MM.1S (cell line): ENCODE results near the gene MAP1LC3B2.

Experiments used
- DNase-seq: peaks from one replicate; pipeline ENCODE4 v3.0.0-alpha.2; 2015
- H2AFZ ChIP-seq: fragments of 300-600 bp; sonication (generic); 2 replicates; pipeline ENCODE4 v1.6.0; 2016; ENCODE audit warnings: antibody characterized with exemption, low read length
- H3F3A ChIP-seq: fragments of 300-600 bp; sonication (generic); 2 replicates; pipeline ENCODE4 v1.6.1; 2016; ENCODE audit warnings: mild to moderate bottlenecking, antibody characterized with exemption, low read length, moderate library complexity, mixed read lengths; ENCODE audit not compliant: insufficient read depth
- H3K27ac ChIP-seq: fragments of 300-600 bp; sonication (generic); 2 replicates; pipeline ENCODE4 v1.5.1; 2016; ENCODE audit warnings: mild to moderate bottlenecking, low read length
- H3K27me3 ChIP-seq: fragments of 300-600 bp; sonication (generic); replicated peaks from 2 replicates; pipeline ENCODE4 v1.6.0; 2016; ENCODE audit warnings: low read length; ENCODE audit not compliant: insufficient read depth
- H3K36me3 ChIP-seq: fragments of 300-600 bp; sonication (generic); replicated peaks from 2 replicates; pipeline ENCODE4 v1.6.1; 2016; ENCODE audit warnings: mild to moderate bottlenecking, low read length, mixed read lengths; ENCODE audit not compliant: insufficient read depth
- H3K4me1 ChIP-seq: fragments of 300-600 bp; sonication (generic); 2 replicates; pipeline ENCODE4 v1.6.1; 2016; ENCODE audit warnings: low read length, mixed read lengths
- H3K4me2 ChIP-seq: fragments of 300-600 bp; sonication (generic); 2 replicates; pipeline ENCODE4 v1.6.0; 2016; ENCODE audit warnings: low read depth, low read length
- H3K4me3 ChIP-seq: fragments of 300-600 bp; sonication (generic); 2 replicates; pipeline ENCODE4 v1.5.1; 2016; ENCODE audit warnings: low read length, mixed read lengths
- H3K79me2 ChIP-seq: fragments of 300-600 bp; sonication (generic); 2 replicates; pipeline ENCODE4 v1.6.1; 2016; ENCODE audit warnings: mixed run types, low read length, mixed read lengths
- H3K9ac ChIP-seq: fragments of 300-600 bp; sonication (generic); 2 replicates; pipeline ENCODE4 v1.6.1; 2016; ENCODE audit warnings: low read length, mixed read lengths
- H3K9me2 ChIP-seq: fragments of 300-600 bp; sonication (generic); replicated peaks from 2 replicates; pipeline ENCODE4 v1.6.1; 2016; ENCODE audit warnings: mild to moderate bottlenecking, low read length, mixed read lengths; ENCODE audit not compliant: insufficient read depth
- H3K9me3 ChIP-seq: fragments of 300-600 bp; sonication (generic); replicated peaks from 2 replicates; pipeline ENCODE4 v1.6.1; 2016; ENCODE audit warnings: mild to moderate bottlenecking, low read length, mixed read lengths; ENCODE audit not compliant: insufficient read depth
- H4K20me1 ChIP-seq: fragments of 300-600 bp; sonication (generic); 2 replicates; pipeline ENCODE4 v1.6.1; 2016; ENCODE audit warnings: mild to moderate bottlenecking, low read length, moderate library complexity, mixed read lengths; ENCODE audit not compliant: insufficient read depth
- EZH2 ChIP-seq: fragments of 300-600 bp; sonication (generic); optimal IDR thresholded peaks from 2 replicates; pipeline ENCODE3; 2017; ENCODE audit warnings: low read depth, mild to moderate bottlenecking, antibody characterized with exemption, low read length, mixed read lengths
- EZH2phosphoT487 ChIP-seq: fragments of 300-600 bp; sonication (generic); IDR thresholded peaks from 2 replicates; pipeline ENCODE4 v1.6.1; 2018; ENCODE audit warnings: antibody characterized with exemption, low read length
- TF ChIP-seq, protein P1 (sequence below): fragments of 300-600 bp; sonication (generic); IDR thresholded peaks from 2 replicates; pipeline ENCODE4 v1.5.1; 2016; ENCODE audit warnings: antibody characterized with exemption, low read length, mixed read lengths

Gene MAP1LC3B2

GRCh38 chr12:116516657-116517056, 42.5 kb upstream of the MAP1LC3B2 start:
- Histone ChIP-seq H2AFZ (no peak overlapping the region), H4K20me1 (no peaks in the 10 kb centered on the region), H3K9me2 (no peaks in the 10 kb centered on the region), H3F3A (no peaks in the 10 kb centered on the region), H3K4me1 (no peaks in the 10 kb centered on the region), H3K9me3 (no peaks in the 10 kb centered on the region), H3K4me3 (no peak overlapping the region), H3K27ac (no peak overlapping the region), H3K4me2 (no peak overlapping the region), H3K36me3 (no peaks in the 10 kb centered on the region), H3K79me2 (no peaks in the 10 kb centered on the region), H3K9ac (no peak overlapping the region), H3K27me3 (no peaks in the 10 kb centered on the region)
- DNase-seq: no peak
- TF ChIP-seq, protein P1, sequence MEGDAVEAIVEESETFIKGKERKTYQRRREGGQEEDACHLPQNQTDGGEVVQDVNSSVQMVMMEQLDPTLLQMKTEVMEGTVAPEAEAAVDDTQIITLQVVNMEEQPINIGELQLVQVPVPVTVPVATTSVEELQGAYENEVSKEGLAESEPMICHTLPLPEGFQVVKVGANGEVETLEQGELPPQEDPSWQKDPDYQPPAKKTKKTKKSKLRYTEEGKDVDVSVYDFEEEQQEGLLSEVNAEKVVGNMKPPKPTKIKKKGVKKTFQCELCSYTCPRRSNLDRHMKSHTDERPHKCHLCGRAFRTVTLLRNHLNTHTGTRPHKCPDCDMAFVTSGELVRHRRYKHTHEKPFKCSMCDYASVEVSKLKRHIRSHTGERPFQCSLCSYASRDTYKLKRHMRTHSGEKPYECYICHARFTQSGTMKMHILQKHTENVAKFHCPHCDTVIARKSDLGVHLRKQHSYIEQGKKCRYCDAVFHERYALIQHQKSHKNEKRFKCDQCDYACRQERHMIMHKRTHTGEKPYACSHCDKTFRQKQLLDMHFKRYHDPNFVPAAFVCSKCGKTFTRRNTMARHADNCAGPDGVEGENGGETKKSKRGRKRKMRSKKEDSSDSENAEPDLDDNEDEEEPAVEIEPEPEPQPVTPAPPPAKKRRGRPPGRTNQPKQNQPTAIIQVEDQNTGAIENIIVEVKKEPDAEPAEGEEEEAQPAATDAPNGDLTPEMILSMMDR: no peak
- TF ChIP-seq EZH2: no peak
- TF ChIP-seq EZH2phosphoT487: no peak

- no peak overlapping the region for H3K9ac ChIP-seq
- H3F3A ChIP-seq: no peaks in the 10 kb centered on the region
- no peak overlapping the region for H3K4me2 ChIP-seq
- H3K9me3 ChIP-seq: no peaks in the 10 kb centered on the region
- H4K20me1 ChIP-seq: no peaks in the 10 kb centered on the region
- no peak for DNase-seq
- H3K4me3 ChIP-seq: no peak overlapping the region
- H3K27me3 ChIP-seq: no peaks in the 10 kb centered on the region
- H3K27ac ChIP-seq: no peak overlapping the region
- no peaks in the 10 kb centered on the region for H3K36me3 ChIP-seq
- TF ChIP-seq EZH2: no peak
- no peak for TF ChIP-seq EZH2phosphoT487
- TF ChIP-seq, protein P1: no peak
- no peaks in the 10 kb centered on the region for H3K4me1 ChIP-seq
- no peaks in the 10 kb centered on the region for H3K9me2 ChIP-seq
- no peaks in the 10 kb centered on the region for H3K79me2 ChIP-seq
- no peak overlapping the region for H2AFZ ChIP-seq
These were observed 41.6 kb upstream of the MAP1LC3B2 start for GRCh38 chr12:116517431-116518045.

- Histone ChIP-seq H3K79me2 (no peaks in the 10 kb centered on the region), H2AFZ (no peak overlapping the region), H3K4me3 (no peak overlapping the region), H3K36me3 (no peaks in the 10 kb centered on the region), H3K9me3 (no peaks in the 10 kb centered on the region), H3K27ac (no peak overlapping the region), H3F3A (no peaks in the 10 kb centered on the region), H3K4me2 (no peak overlapping the region), H3K9me2 (no peaks in the 10 kb centered on the region), H4K20me1 (no peaks in the 10 kb centered on the region), H3K27me3 (no peaks in the 10 kb centered on the region), H3K9ac (no peak overlapping the region), H3K4me1 (no peaks in the 10 kb centered on the region)
- no peak for DNase-seq
- TF ChIP-seq EZH2 (no peak), EZH2phosphoT487 (no peak)
- TF ChIP-seq, protein P1: no peak
These were observed 38.9 kb upstream of the MAP1LC3B2 start for GRCh38 chr12:116520225-116520760.
